ENCODE data around the gene CS.
A peak's percentile ranks its signal among the peaks of the same experiment; 100 is the strongest.

The CS gene

GRCh38 chr12:56244494-56244893 is 55.6 kb downstream of the CS start:
- no peak for DNase-seq (ENCODE audit: low read depth)

GRCh38 chr12:56243731-56244181 is 56.4 kb downstream of the CS start:
- DNase-seq (ENCODE audit: low read depth) = no peak

- DNase-seq (ENCODE audit: low read depth) = no peak
Observed at GRCh38 chr12:56242986-56243385, 57.1 kb downstream of the CS start.

GRCh38 chr12:56241424-56242303 is 58.5 kb downstream of the CS start:
- DNase-seq (ENCODE audit: low read depth) = no peak

- no peak for DNase-seq (ENCODE audit: low read depth)
Observed at GRCh38 chr12:56237552-56237951, 62.6 kb downstream of the CS start.

- DNase-seq (ENCODE audit: low read depth) = no peak
Observed at GRCh38 chr12:56236985-56237384, 63.1 kb downstream of the CS start.

- DNase-seq (ENCODE audit: low read depth) = no peak
Observed at GRCh38 chr12:56236091-56236490, 64.0 kb downstream of the CS start.

GRCh38 chr12:56234746-56235436 is 65.2 kb downstream of the CS start:
- no peak for DNase-seq (ENCODE audit: low read depth)

GRCh38 chr12:56231184-56231582 is 68.9 kb downstream of the CS start:
- no peak for DNase-seq (ENCODE audit: low read depth)

GRCh38 chr12:56230432-56231183 is 69.5 kb downstream of the CS start:
- no peak for DNase-seq (ENCODE audit: low read depth)

- no peak for DNase-seq (ENCODE audit: low read depth)
Observed at GRCh38 chr12:56229916-56230431, 70.2 kb downstream of the CS start, which contains the start of gene SLC39A5. Gene SLC39A5, plus strand, starts transcription at chr12:56230051. Its CDS starts 1,224 bp downstream, at chr12:56231275.

GRCh38 chr12:56229082-56229481 is 71.0 kb downstream of the CS start:
- no peak for DNase-seq (ENCODE audit: low read depth)

- DNase-seq (ENCODE audit: low read depth) = no peak
Observed at GRCh38 chr12:56224954-56225353, 75.2 kb downstream of the CS start.

- DNase-seq (ENCODE audit: low read depth) = peak; percentile 93
Observed at GRCh38 chr12:56224102-56224701, 75.9 kb downstream of the CS start, which contains the start of gene NABP2. Gene NABP2, plus strand, starts transcription at chr12:56224342. Its CDS starts 515 bp downstream, at chr12:56224857.

GRCh38 chr12:56223571-56224101 is 76.5 kb downstream of the CS start:
- no peak for DNase-seq (ENCODE audit: low read depth)

GRCh38 chr12:56222531-56222895 is 77.6 kb downstream of the CS start:
- DNase-seq (ENCODE audit: low read depth) = no peak

GRCh38 chr12:56221757-56222530 is 78.2 kb downstream of the CS start, which contains the start of gene RNF41:
Gene RNF41, minus strand, starts transcription at chr12:56221922. Its CDS starts 7,875 bp downstream, at chr12:56214047.
- DNase-seq (ENCODE audit: low read depth) = peak; percentile 84
